Ammon's horn (tissue), 1 donor: Measurements from ENCODE around the gene DBX1.
"Not testable (repeated sequence)": the region's sequence is repeated elsewhere in the genome, so short reads cannot be mapped to it uniquely, and the experiment has no call there.

Source experiments
- DNase-seq: peaks from one replicate; pipeline ENCODE4 v3.0.0-alpha.2; 2016; ENCODE audit warnings: low spot score

DBX1 gene, protein sequence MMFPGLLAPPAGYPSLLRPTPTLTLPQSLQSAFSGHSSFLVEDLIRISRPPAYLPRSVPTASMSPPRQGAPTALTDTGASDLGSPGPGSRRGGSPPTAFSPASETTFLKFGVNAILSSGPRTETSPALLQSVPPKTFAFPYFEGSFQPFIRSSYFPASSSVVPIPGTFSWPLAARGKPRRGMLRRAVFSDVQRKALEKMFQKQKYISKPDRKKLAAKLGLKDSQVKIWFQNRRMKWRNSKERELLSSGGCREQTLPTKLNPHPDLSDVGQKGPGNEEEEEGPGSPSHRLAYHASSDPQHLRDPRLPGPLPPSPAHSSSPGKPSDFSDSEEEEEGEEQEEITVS

DNA sequence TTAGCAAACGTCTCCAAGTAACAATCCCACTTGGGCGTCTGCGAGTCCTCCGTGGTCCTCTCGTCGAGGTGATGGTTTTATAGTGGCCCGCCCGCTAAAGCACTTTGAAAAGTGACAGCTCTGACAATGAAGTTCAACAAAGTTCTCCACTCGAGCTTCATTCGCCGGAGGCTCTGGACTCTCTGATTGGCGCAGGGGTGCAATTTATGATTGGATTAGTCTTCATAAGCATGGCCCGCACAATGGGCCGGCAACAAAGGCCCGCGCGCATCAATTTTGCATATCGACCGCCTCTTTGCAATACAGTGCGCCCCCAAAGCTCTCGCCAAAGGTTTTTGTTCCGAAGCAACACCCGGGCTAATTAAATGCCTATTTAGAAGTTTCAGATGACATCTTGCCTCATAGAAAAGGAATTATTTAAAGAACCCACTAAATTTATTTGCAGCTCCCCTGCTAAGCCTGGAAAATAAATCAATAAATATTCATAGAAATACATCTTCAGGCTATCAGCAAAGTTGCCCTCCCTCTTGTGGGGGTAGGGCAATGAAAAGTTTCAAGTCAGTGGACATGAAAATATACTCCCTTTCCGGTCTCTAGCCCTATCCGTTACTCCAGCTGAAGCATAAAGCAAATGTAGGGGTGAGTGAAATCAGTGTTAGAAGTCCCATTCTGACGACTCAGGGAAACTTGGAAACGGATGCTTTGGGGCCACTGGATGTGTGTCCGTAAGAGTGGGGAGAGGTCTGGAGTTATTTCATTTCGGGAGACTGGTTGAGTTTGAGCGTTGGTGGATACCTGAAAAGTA, at the start of gene DBX1:
Gene DBX1 (minus strand): TSS at position 51 of the 805 bp plus-strand sequence. CDS start 151 bp downstream, outside the sequence.
- no peak for DNase-seq

GRCh38 chr11:20208622-20209111, 48.4 kb upstream of the DBX1 start:
- DNase-seq = no peak

GRCh38 chr11:20207781-20208621, 47.7 kb upstream of the DBX1 start:
- no peak for DNase-seq

GRCh38 chr11:20205807-20206206, 45.5 kb upstream of the DBX1 start:
- no peak for DNase-seq

- DNase-seq = no peak
These were observed 44.4 kb upstream of the DBX1 start for GRCh38 chr11:20204681-20205080.

GRCh38 chr11:20203831-20204230, 43.6 kb upstream of the DBX1 start:
- DNase-seq = no peak

DNA sequence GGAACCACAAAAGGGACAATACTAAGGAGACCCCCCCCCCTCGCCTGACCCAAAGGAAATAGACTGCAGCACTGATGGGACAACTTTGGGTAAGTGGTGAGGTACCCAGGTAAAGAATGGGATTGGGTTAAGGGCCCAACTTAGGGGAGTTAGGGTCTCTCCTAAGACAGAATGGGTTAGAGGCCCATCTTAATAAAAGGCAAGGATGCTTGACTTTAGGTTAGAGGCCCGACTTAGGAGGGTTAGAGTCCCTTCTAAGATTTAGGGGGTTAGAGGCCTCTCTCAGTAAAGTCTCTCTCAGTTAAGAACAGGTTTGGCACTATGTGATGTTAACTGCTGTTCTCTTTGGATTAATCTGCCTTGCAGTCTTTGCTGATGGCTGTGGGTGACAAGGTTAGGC, 41.0 kb upstream of the DBX1 start:
- DNase-seq = no peak

- DNase-seq = not testable (repeated sequence)
These were observed 40.2 kb upstream of the DBX1 start for GRCh38 chr11:20200331-20200955.

DNA sequence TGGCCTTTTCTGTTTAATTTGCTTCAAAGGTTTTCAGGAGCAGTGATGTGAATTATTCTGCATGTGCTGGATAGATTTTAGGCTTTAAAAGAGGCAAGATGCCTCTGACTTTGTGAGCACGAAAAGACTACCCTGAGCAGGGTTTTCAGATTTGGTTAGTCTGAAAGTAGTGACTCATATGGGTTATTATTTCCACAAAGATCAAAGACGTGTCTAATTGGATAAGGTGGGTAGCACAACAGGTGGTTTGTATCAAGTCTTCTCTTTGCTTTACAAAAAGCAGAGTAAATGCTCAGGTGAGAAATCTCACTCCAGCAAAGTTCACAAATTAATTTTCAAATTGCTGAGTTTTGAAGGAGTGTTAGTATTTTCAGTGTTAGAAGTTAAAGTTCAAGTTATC, 37.6 kb upstream of the DBX1 start:
- no peak for DNase-seq

DNA sequence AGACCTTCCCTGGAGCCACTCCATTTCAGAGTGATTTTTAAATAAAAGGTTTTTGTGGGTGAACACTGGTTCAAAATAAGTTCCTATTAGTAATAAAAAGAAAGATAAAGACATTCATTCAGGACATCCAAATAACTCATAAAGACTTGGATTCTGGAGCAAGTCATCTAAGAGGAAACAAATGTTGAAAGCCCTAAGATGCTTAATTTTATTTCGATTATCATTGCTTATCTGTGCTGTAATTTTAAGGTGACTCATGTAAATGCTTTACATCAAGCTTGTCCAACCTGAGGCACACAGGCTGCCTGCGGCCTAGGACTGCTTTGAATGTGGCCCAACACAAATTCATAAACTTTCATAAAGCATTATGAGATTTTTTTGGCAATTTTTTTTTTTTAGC, 34.2 kb upstream of the DBX1 start:
- DNase-seq = no peak

- no peak for DNase-seq
These were observed 33.0 kb upstream of the DBX1 start for GRCh38 chr11:20193307-20193706.

DNA sequence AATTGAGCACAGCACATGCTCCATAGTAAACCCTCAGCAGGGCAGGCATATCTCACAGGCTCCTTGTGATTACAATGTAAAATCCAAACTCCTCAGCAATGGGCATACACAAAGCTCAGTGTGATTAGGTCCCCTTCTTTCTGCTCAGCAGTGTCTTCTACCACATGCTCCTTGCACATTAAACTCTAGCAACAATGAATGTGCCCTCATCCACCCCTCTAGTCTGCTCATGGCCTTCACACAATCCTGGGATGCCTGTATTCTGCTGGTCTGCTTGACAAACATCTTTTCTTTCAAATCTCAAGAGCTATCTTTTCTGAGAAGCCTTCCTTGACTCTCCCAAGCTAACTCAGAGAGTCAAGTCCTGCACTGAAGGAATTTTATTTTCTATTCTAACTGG, 32.4 kb upstream of the DBX1 start:
- DNase-seq = no peak

DNA sequence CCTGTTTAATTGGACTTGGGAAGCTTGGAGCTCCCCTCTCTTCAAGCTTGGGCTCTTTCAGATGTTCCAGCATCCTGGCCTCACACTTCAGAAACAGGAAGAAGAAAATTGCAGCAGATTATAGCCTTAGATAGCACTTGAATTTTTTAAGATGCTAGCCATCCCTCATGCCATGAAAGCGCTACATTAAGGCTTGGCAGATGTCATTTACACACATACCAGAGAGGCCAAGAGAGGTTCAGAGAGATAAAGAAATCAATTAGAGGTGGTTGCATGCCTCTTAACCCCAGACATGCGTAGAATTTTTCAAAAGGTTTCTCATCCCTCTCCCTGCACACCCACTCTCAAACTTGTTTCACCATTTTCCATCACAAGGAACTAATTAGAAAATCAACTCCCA, 31.9 kb upstream of the DBX1 start:
- DNase-seq = no peak

GRCh38 chr11:20178976-20179375, 18.7 kb upstream of the DBX1 start:
- DNase-seq = no peak

DNA sequence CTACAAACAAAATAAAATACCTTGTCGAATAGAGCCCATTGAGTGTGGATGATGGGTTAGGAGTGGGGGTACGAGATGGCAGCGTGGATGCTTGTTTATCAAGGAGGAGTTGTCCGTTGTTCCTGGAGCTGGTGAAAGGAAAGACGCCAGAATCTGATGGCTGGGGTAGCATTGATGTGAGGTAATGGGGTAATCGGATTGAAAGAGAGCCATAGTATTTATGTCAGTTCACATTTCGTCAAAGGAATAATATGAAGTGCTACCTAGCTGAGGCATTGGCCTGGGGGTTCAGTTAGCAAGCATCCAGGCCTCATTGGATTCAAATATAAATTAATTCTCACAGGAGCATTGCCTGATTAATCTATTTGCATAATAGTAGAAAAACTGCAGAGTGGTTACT, 16.9 kb upstream of the DBX1 start:
- no peak for DNase-seq

DNA sequence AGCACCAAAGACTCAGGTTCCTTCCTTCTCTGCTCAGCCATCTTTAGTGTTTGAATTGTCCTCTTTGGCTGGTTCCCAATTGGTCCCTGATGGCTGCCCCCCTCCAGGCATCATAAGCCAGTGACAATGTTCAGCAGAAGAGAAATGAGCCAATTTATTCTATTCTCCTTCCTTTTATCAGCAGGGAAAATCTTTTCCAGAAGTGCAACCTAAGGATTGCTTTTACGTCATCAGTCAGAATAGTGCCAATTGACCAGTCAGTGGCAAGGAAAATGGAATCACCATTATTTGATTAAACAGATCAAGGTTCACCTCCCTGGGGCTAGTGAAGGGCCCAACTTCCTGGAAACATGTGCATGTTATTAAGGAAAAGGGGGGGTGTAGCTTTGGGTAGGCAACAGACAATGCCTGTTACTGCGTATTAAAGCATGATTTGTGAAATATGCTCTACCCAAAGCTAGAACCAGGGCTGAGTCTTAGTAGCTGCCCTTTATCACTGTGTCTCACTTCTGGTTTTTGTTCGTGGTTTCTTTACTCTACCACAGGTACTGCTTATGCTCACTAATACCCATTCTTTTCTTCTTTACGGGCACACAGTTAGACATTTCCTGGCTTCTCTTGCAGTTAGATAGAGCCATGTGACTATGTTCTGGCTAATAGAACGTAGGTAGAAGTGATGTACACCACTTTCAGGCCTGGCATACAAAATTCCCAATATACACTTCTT, 12.6 kb upstream of the DBX1 start:
- DNase-seq = no peak

DNA sequence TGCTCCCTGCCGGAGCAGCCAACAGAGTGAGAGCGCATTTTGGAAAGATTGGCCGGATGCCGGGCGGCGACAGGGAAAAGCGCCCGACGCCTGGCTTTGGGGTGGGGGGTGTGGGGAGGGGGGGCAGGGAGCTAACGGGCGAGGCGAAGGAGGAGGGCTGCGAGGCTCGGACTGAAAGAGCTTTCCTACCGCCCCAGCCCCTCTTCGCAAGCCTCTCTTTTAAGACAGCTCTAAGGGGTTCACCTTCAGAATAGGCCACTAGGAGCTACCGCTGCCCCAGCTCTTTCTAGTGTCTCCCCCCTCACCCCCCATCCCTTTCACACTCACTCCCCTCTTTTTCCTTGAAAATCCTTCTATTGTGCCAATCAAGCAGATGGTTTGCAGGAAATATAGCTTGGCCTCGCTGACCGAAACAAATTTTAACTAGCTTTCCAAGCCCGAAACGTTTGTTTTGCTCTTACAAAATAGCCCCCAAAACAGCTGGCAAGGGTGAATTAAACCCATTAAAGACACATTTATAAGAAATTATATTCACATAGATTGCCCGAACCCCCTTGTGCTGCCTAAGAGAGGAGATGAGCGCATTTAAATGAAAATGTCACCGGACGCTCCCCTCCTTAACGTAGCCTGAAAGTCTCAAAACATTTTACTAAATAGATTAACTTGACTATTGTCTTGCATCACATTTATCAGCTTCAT, 3.7 kb upstream of the DBX1 start:
- no peak for DNase-seq

GRCh38 chr11:20162824-20163782, 2.8 kb upstream of the DBX1 start:
- no peak for DNase-seq
